ENCODE data around the gene ADARB2.

- TF ChIP-seq CTCF (IDR thresholded peaks at IDR 0.05) = no peak
- TF ChIP-seq POLR2A (IDR thresholded peaks at IDR 0.05; ENCODE audit: low read depth) = no peak
- TF ChIP-seq EP300 (IDR thresholded peaks at IDR 0.05) = no peak
Observed at GRCh38 chr10:1339396-1339795, 397.9 kb downstream of the ADARB2 start.

Measured in esophagus muscularis mucosa (tissue), 4 donors.